Measurements from ENCODE around the gene SLC16A8. TPM values are rescaled to one million over a fixed set of nuclear protein-coding genes. Genes with fewer than 3 reads are reported as not detected.

SLC16A8 gene
- total and polyA plus RNA-seq, 2 of the 13 experiments (the other 11 are each of a cell fraction or from before 2014, with no cell fraction given) = not detected

GRCh38 chr22:38114484-38115398 lies 30.8 kb upstream of the SLC16A8 start (continued):
- TF ChIP-seq ZBED4 (CRISPR knock-in tag; IDR thresholded peaks at IDR 0.05; ENCODE audit: borderline replicate concordance) (no peak), ARID5B (CRISPR knock-in tag; IDR thresholded peaks at IDR 0.05) (peak; percentile 12; the same call in 1 of the 2 replicates), KAT8 (CRISPR knock-in tag; IDR thresholded peaks at IDR 0.05) (0 out of 2 replicates have a peak, but pooled peaks have one; percentile 21), HOXA3 (CRISPR knock-in tag; IDR thresholded peaks at IDR 0.05) (peak; percentile 32; the same call in 1 of the 2 replicates), SNAPC4 (CRISPR knock-in tag; IDR thresholded peaks at IDR 0.05) (no peak), HNRNPLL (IDR thresholded peaks at IDR 0.05; ENCODE audit: low read depth, low read length, poor library complexity, severe bottlenecking) (peak; percentile 13), NFATC3 (CRISPR knock-in tag; IDR thresholded peaks at IDR 0.05) (no peak), SETDB1 (CRISPR knock-in tag; IDR thresholded peaks at IDR 0.05; ENCODE audit: borderline replicate concordance) (no peak), TBX2 (CRISPR knock-in tag; IDR thresholded peaks at IDR 0.05; ENCODE audit: borderline replicate concordance) (peak; percentile 48; the same call in 1 of the 2 replicates), MTA3 (CRISPR knock-in tag; IDR thresholded peaks at IDR 0.05) (no peak), ZBTB39 (CRISPR knock-in tag; IDR thresholded peaks at IDR 0.05) (no peak)
